ENCODE results near the gene ASAP2.

ASAP2 gene

DNA sequence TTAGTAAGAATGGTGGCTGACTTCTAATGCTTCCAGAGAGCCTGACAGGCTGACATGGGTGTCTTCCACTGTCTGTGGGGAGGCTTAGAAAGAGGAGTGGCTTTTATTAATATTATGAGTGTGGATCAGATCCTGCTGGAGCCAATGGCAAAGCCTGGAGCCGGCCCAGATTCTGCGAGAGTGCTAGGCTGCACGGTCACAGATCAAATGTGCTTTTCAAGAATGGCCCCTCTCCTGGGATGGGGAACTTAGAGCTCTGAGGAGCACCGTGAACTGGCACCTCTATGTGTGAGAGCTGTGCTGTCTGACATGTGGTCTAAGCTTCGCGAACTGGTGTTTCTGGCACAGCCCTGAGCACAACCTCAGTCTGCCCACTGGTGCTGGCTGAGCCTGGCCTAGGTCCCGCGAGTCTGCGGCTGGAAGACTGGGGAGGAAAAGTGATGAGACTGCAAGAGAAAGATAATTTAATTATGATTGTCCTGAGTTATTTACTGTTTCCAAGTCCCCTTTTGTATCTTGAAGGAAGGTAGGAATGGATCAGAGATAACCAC lies 70.4 kb downstream of the ASAP2 start:
- H3K4me3 ChIP-seq (replicated peaks; ENCODE audit: low read depth, low read length): no peak overlapping the region
- TF ChIP-seq, protein P1, sequence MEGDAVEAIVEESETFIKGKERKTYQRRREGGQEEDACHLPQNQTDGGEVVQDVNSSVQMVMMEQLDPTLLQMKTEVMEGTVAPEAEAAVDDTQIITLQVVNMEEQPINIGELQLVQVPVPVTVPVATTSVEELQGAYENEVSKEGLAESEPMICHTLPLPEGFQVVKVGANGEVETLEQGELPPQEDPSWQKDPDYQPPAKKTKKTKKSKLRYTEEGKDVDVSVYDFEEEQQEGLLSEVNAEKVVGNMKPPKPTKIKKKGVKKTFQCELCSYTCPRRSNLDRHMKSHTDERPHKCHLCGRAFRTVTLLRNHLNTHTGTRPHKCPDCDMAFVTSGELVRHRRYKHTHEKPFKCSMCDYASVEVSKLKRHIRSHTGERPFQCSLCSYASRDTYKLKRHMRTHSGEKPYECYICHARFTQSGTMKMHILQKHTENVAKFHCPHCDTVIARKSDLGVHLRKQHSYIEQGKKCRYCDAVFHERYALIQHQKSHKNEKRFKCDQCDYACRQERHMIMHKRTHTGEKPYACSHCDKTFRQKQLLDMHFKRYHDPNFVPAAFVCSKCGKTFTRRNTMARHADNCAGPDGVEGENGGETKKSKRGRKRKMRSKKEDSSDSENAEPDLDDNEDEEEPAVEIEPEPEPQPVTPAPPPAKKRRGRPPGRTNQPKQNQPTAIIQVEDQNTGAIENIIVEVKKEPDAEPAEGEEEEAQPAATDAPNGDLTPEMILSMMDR (IDR thresholded peaks at IDR 0.05; ENCODE audit: low read depth, low read length, missing control alignments): no peak
- DNase-seq (ENCODE audit: extremely low read depth, low read depth): no peak

DNA sequence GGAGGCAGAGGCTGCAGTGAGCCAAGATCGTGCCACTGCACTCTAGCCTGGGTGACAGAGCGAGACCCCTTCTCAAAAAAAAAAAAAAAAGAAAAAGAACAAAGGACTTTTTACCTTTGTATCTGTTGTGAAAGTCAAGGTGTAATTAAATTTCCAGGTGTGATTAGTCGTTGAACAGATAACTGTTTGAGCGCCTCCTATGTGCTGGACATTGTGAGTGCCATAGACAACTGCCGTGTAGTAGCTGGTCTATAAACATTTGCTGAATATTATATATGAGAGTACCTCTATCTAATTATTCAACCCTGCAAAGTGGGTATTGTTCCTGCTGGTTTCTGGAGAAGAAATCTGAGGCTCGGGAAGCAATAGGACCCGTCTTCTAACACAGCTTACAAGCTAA lies 71.8 kb downstream of the ASAP2 start:
- TF ChIP-seq, protein P1 (IDR thresholded peaks at IDR 0.05; ENCODE audit: low read depth, low read length, missing control alignments): no peak
- no peak overlapping the region for H3K4me3 ChIP-seq (replicated peaks; ENCODE audit: low read depth, low read length)

DNA sequence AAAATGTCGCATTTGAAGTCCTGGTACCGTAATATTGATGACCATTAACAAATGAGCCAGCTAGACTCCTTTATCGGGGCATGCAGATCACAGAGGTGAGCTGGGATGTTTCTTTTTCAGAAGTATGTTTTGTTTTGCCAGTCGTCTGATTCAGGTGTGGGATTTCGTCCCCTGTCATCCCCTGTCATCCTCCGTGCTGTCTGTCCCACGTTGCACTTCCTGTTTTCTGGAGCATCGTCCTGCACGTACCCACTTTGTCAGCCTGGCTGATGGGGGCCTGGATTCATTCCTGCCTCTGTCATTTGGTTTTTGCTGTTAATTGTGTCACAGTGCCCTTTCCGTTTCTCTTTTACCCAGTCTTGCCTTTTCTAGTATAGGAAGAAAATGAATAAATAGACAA lies 72.8 kb downstream of the ASAP2 start:
- DNase-seq (ENCODE audit: extremely low read depth, low read depth): no peak
- no peak overlapping the region for H3K4me3 ChIP-seq (replicated peaks; ENCODE audit: low read depth, low read length)
- TF ChIP-seq, protein P1 (IDR thresholded peaks at IDR 0.05; ENCODE audit: low read depth, low read length, missing control alignments): no peak

More for the DNA sequence above, 71.8 kb downstream of the ASAP2 start:
- no peak for DNase-seq (ENCODE audit: extremely low read depth, low read depth)

DNA sequence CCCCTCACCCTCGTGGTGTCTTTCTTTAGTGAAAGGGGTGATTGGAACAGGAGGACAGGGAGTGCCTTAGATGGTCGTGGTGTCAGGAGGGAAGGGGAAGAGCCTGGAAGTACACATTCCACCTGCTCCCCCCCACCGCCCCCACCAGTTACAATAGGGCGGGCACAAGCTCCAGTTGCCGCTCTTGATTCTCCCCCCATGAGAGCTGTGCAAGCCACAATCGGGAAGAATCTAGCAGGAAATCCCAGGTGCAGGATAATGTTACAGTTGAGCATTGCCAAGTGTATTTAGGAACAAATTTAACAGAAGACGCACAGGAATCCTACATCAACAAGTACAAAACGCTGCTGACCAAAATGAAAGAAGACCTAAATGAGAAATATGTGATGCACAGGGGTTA lies 73.6 kb downstream of the ASAP2 start:
- DNase-seq (ENCODE audit: extremely low read depth, low read depth): no peak
- no peak overlapping the region for H3K4me3 ChIP-seq (replicated peaks; ENCODE audit: low read depth, low read length)
- TF ChIP-seq, protein P1 (IDR thresholded peaks at IDR 0.05; ENCODE audit: low read depth, low read length, missing control alignments): no peak

DNA sequence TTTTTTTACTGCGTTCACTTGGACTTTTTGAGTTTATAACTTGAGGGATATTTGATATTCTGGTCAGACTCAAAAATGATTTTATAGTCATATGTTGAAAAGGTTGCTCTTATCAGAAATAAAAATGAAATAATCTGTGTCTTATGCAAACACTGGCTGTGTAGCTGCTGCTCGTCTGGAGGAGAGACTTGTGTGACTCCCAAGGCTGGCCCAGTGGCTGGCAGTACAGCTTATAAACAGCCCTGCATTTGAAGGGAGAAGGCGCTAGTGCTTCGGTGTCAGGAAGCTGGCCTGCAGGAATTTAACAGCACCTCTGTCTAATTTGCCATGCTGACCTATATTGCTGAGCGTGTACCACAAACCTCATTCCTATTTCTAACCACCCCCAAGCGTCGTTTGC lies 74.5 kb downstream of the ASAP2 start:
- H3K4me3 ChIP-seq (replicated peaks; ENCODE audit: low read depth, low read length): no peak overlapping the region
- no peak for DNase-seq (ENCODE audit: extremely low read depth, low read depth)
- TF ChIP-seq, protein P1 (IDR thresholded peaks at IDR 0.05; ENCODE audit: low read depth, low read length, missing control alignments): no peak

DNA sequence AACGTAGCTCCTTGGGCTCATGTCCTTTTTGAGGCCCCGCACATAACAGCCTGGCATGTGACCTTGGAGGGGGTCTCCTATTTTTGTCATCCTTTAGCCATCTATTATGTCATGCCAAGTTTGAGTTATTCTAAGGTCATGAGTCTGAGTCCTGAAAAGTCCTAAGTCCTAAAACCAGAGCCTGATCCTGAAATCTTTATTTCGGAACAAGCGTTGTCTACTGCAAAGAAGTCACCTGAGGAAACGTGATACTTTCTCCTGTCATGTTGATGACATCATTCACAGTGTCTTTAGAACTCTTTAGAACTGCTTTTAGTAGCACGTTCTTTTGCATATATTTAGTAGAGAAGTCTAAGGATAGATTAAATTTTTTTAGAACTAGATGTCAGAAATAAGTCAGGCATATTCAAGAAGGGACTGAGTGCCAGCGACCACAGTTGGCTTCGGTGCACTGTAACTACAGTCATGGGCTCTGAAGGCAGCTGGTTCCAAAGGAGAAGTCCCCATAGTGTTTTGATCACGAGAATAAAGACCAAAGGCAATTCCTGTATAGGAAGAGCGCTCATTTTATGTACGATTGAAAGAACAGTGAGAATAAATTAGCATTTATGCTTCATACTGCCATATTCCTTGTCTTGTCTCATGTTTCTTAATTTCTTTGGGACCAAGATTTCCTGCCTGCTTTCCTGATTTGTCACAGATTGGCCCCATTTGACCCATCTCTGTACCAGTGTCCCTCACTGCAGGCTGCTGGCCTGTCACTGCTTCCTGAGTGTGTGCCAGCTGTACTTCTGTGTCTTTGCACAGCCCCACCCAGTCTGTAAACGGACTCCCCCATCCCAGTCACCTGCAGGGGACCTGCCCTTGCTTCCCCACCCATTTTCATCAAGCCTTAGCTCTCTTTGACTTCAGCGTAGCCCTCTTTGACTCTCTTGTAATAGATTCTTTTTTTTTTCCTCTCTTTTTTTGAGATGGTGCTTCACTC lies 75.8 kb downstream of the ASAP2 start:
- no peak overlapping the region for H3K4me3 ChIP-seq (replicated peaks; ENCODE audit: low read depth, low read length)
- TF ChIP-seq, protein P1 (IDR thresholded peaks at IDR 0.05; ENCODE audit: low read depth, low read length, missing control alignments): no peak
- DNase-seq (ENCODE audit: extremely low read depth, low read depth): no peak

Measured in HFF-Myc (cell line).